ENCODE results near the gene TIE1.
A peak's percentile ranks its signal among the peaks of the same experiment; 100 is the strongest.

TIE1 gene

DNA sequence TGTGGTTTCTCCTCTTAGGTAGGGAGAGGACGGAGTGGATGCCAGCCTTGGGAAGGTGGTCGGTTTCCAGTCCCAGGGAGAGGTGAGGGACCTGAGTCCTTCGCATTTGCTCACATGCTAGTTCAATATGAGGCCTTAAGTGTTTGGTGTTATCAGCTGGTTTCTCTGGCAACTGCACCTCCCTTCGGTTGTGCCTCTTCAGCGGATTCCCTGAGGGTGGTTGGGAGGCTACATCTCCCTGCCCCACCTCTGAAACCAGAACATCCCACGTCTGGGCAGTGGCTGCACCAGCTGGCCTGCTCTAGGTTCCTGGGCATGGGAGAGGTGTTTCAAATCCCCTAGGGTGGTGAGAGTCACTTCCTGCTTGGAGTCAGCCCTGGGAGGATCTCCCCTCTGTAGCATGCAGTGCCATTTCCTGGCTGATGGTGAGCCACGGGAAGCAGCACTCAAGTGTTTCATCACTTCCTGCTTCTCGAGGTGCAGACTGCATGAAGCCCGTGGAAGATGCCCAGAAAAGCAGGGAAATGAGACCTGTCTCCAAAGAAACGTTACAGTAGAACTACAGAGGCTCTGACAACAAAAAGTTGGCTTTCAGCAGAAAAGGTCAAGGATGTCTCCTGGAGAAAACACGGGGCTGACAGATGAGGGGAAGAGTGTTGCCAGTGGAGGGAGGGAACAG lies 26.5 kb upstream of the TIE1 start:
- peak; percentile 38 for DNase-seq (ENCODE audit: low read depth)
- H3K4me3 ChIP-seq (ENCODE audit: low read length) = no peak overlapping the region
- TF ChIP-seq, protein P1, sequence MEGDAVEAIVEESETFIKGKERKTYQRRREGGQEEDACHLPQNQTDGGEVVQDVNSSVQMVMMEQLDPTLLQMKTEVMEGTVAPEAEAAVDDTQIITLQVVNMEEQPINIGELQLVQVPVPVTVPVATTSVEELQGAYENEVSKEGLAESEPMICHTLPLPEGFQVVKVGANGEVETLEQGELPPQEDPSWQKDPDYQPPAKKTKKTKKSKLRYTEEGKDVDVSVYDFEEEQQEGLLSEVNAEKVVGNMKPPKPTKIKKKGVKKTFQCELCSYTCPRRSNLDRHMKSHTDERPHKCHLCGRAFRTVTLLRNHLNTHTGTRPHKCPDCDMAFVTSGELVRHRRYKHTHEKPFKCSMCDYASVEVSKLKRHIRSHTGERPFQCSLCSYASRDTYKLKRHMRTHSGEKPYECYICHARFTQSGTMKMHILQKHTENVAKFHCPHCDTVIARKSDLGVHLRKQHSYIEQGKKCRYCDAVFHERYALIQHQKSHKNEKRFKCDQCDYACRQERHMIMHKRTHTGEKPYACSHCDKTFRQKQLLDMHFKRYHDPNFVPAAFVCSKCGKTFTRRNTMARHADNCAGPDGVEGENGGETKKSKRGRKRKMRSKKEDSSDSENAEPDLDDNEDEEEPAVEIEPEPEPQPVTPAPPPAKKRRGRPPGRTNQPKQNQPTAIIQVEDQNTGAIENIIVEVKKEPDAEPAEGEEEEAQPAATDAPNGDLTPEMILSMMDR (conservative IDR thresholded peaks at IDR 0.05; ENCODE audit: low read length) = no peak

DNA sequence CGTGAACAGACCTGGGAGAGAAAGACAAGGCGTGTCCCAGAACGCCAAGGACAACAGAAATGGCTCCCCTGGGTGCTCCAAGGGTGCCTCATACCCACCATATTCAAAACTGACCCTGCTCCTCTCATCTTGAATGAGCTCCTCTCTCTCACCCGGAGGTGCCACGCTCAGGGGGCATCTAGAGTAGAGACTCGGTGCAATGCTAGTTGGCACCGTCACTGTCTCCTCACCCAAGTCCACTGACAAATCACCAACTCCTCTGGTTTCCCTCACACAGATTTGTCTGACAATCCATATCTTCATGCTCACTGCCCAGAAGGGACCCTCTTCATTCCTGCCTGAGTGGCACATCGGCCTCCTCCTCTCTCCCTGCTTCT lies 26.0 kb upstream of the TIE1 start:
- DNase-seq (ENCODE audit: low read depth) = no peak
- TF ChIP-seq, protein P1 (conservative IDR thresholded peaks at IDR 0.05; ENCODE audit: low read length) = no peak
- no peak overlapping the region for H3K4me3 ChIP-seq (ENCODE audit: low read length)

DNA sequence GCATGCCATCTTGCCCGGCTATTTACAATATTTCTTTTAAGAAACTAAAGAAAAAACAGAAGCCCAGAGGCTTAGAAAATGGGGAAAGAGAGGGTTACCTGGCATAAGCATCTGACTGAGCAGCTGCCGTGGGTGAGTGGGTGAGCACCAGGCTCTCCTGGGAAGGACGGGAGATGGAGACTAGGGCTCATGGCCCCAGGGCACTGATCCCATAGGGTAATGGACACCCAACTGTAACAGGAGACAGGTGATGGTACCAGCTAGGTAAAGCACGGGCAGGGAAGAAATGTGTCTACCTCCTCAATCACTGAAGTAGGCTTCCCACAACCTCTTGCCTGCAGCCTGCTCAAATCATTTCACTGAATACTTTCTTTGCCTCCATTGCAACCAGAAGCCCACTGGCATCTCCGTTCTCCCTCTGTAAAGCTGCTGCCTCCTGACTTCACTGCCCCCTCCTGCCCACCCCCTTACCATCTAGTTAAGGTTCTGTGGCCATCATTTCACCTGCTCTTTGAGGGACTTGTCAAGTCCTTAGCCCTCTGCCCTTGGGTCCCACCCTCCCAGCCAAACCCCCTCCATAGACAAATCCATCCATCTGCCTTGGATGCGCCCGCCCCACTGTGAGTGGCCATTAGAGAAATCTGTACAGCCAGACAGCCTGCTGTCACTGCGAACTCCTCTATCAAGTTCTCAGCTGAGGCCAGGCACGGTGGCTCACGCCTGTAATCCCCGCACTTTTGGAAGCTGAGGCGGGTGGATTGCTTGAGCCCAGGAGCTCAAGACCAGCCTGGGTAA lies 24.8 kb upstream of the TIE1 start:
- TF ChIP-seq, protein P1 (conservative IDR thresholded peaks at IDR 0.05; ENCODE audit: low read length) = no peak
- no peak overlapping the region for H3K4me3 ChIP-seq (ENCODE audit: low read length)
- no peak for DNase-seq (ENCODE audit: low read depth)

DNA sequence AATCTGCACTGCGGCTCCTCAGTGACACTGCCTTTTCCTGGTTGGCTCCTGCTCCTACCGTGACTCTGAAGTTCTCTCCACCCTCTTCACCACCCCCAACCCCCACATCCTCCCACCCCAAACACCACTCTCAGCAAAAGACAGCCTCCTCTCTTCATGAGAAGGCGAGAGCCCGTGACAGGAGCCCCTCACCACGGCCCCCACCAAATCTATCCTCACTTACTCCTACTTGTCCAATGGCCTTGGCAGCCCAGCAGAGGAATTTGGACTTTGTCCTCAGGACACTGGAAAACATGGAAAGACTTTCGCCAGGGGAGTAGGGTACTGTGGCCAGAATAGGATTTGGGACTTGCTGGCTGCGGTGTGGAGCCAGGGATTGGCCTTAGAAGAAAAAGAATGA lies 24.1 kb upstream of the TIE1 start:
- TF ChIP-seq, protein P1 (conservative IDR thresholded peaks at IDR 0.05; ENCODE audit: low read length) = no peak
- DNase-seq (ENCODE audit: low read depth) = no peak
- no peak overlapping the region for H3K4me3 ChIP-seq (ENCODE audit: low read length)

DNA sequence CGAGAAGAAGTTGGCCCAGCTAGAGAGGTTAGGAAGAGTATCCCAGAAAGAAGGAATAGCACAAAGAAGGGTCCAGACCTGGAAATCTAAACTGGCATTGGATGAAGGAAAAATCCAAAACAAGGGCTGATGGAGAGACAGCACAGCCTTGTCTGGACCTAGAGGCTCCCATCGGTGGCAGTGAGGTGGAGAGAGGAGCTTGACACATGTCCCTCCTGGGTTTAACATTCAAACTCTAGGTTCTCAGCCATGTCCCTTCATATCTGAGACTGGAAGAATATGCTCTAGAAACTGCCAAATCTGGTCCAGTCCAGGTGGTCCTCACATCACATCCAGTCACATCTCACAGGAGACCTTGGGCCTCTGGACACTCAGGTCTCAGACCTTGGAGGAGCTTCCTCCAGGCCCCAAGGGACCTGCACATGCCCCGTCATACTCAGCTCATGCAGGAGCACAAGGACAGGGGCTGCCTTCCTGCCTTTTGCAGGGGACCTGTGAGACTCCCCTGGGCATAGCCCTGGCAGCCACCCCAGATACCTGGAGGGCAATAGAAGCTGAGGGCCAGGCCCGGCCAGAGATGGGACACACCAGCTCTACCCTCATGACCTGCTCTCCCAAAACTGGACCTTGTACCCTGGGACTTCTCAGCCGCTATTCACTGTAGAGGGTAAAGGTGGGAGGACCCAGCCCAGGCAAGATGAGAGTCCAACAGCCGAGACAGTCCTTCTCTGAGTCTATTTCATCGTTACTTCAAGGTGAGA lies 23.5 kb upstream of the TIE1 start:
- no peak for DNase-seq (ENCODE audit: low read depth)
- H3K4me3 ChIP-seq (ENCODE audit: low read length) = no peak overlapping the region
- TF ChIP-seq, protein P1 (conservative IDR thresholded peaks at IDR 0.05; ENCODE audit: low read length) = no peak

DNA sequence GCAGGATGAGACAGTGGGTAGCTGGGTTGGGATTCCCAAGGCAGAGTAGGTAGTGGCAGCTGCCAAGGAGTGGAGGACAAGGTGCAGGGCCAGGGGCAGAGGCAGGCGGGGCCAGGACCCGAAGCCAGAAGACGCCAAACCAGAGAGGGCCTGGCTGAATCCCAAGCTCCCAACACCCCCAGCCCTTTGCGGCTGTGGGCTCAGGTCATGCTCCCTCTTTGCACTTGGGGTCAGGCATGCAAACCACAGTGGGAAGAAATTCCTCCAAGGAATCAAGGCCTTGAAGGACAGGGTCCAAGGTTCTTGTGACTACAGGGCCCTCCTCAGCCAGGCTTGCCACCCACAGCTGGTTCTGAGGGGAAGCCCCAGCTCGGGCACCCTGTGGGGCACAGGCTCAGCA lies 21.6 kb upstream of the TIE1 start:
- no peak overlapping the region for H3K4me3 ChIP-seq (ENCODE audit: low read length)
- TF ChIP-seq, protein P1 (conservative IDR thresholded peaks at IDR 0.05; ENCODE audit: low read length) = no peak
- DNase-seq (ENCODE audit: low read depth) = no peak

Data from AG10803 (cell line).